Fibroblast of lung (primary cell): Measurements from ENCODE around the gene GCAT.

Experiments
- CTCF ChIP-seq, 2 donors: IDR thresholded peaks in 1 of 2; conservative IDR thresholded peaks in 1 of 2; 1 replicate in 1 of 2; 2 replicates in 1 of 2; pipeline ENCODE4 v1.5.1; 2011 to 2012; ENCODE audit warnings: low read length in 2 of 2, control low read depth in 1 of 2, inconsistent platforms in 1 of 2, low read depth in 1 of 2, mild to moderate bottlenecking in 1 of 2
- EZH2 ChIP-seq: IDR thresholded peaks from 2 replicates; pipeline ENCODE4 v1.5.1; 2012; ENCODE audit warnings: low read length, control low read depth, mild to moderate bottlenecking; ENCODE audit errors: missing control alignments

- TF ChIP-seq CTCF (conservative IDR thresholded peaks at IDR 0.05 in 1 of 2, IDR thresholded peaks at IDR 0.05 in 1 of 2; ENCODE audit: low read depth in 1 of 2, low read length in 2 of 2) (no peak), EZH2 (no peak)
Observed at GRCh38 chr22:37843741-37844089, 36.0 kb downstream of the GCAT start.
